ENCODE data around the gene CORT. TPM values are rescaled to one million over a fixed set of nuclear protein-coding genes. Genes with fewer than 3 reads are reported as not detected.
"Not testable (repeated sequence)": the region's sequence is repeated elsewhere in the genome, so short reads cannot be mapped to it uniquely, and the experiment has no call there.

The CORT gene, protein sequence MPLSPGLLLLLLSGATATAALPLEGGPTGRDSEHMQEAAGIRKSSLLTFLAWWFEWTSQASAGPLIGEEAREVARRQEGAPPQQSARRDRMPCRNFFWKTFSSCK
- not detected for total RNA-seq

DNA sequence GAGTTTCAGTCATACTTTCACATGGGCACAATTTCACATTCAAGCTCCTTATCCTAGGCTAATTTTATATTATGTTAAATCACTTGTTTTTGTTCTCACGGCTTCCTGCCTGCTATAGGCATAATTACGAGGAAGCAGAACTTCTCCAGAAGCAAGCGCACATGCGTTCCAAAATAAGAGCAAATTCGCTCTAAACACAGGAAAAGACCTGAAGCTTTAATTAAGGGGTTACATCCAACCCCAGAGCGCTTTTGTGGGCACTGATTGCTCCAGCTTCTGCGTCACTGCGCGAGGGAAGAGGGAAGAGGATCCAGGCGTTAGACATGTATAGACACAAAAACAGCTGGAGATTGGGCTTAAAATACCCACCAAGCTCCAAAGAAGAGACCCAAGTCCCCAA lies at the start of gene CORT:
TSS of gene CORT (plus strand) at position 281 of the 400 bp plus-strand sequence. CDS start 193 bp downstream, outside the sequence.
- H3K4me3 ChIP-seq: peak within 1 kb of the TSS in 1 of 2 donors; percentile 32
- no peaks in the 10 kb centered on the region for H3K36me3 ChIP-seq
- peaks cover 5 to 6% of the 10 kb centered on the region in 2 donors for H3K4me1 ChIP-seq
- no peaks in the 10 kb centered on the region for H3K27me3 ChIP-seq
- H3K9me3 ChIP-seq: no peaks in the 10 kb centered on the region
- no peak for DNase-seq (ENCODE audit: low spot score in 2 of 2)
- intact Hi-C loops (cut with DNase I): no loop called here
- H3K27ac ChIP-seq: no peak within 1 kb of the TSS
- TF ChIP-seq, protein P1, sequence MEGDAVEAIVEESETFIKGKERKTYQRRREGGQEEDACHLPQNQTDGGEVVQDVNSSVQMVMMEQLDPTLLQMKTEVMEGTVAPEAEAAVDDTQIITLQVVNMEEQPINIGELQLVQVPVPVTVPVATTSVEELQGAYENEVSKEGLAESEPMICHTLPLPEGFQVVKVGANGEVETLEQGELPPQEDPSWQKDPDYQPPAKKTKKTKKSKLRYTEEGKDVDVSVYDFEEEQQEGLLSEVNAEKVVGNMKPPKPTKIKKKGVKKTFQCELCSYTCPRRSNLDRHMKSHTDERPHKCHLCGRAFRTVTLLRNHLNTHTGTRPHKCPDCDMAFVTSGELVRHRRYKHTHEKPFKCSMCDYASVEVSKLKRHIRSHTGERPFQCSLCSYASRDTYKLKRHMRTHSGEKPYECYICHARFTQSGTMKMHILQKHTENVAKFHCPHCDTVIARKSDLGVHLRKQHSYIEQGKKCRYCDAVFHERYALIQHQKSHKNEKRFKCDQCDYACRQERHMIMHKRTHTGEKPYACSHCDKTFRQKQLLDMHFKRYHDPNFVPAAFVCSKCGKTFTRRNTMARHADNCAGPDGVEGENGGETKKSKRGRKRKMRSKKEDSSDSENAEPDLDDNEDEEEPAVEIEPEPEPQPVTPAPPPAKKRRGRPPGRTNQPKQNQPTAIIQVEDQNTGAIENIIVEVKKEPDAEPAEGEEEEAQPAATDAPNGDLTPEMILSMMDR (IDR thresholded peaks at IDR 0.05): no peak

DNA sequence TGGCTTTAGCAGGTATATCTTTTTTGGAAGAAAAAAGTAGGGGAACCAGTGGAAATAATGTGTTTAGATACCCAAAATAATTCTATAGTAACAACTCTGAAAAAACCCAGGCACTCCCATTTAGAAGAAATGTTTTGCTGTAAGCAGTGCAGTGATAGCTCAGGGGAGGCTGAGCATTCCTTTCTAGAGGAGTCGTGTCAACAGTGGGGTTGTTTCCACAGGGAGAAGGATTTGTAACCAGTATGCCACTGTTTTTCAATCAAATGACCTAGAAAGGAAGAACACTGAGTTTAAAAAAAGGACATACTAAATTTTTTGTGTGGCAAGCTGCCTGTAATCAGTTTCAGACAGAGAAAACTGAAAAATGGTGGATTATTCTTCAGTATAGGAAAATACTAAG lies 48.5 kb upstream of the CORT start:
- Histone ChIP-seq H3K36me3 (peaks cover 38 to 43% of the 10 kb centered on the region in 2 donors), H3K4me3 (no peak overlapping the region), H3K9me3 (no peaks in the 10 kb centered on the region), H3K4me1 (peaks cover 0 to 17% of the 10 kb centered on the region in 2 donors), H3K27ac (no peak overlapping the region), H3K27me3 (no peaks in the 10 kb centered on the region)
- intact Hi-C loops (cut with DNase I): no loop called here
- no peak for DNase-seq (ENCODE audit: low spot score in 2 of 2)
- TF ChIP-seq, protein P1 (IDR thresholded peaks at IDR 0.05): no peak

DNA sequence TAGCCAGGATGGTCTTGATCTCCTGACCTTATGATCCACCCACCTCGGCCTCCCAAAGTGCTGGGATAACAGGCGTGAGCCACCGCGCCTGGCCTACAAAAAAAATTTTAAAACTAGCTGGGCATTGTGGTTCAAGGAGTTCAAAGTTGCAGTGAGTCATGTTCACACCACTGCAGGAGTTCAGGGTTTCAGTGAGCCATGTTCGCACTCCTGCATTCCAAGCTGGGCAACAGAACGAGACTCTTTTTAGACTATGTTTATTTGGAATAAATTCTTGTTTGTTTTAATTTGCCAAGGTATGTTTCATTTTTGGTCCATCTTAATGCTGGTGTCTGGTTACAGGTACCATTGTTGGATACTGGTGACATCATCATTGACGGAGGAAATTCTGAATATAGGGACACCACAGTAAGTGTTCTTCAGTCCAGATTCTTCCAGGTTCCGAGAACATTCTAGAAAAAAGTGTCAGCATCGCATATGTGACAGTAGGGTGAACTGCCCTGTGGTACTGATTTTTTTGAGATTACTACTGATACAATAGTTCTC lies 47.0 kb upstream of the CORT start:
- Histone ChIP-seq H3K27ac (no peak overlapping the region), H3K27me3 (no peaks in the 10 kb centered on the region), H3K4me3 (no peak overlapping the region), H3K9me3 (no peaks in the 10 kb centered on the region), H3K36me3 (peaks cover 47 to 57% of the 10 kb centered on the region in 2 donors), H3K4me1 (peaks cover 0 to 17% of the 10 kb centered on the region in 2 donors)
- intact Hi-C loops (cut with DNase I): no loop called here
- TF ChIP-seq, protein P1 (IDR thresholded peaks at IDR 0.05): no peak
- DNase-seq (ENCODE audit: low spot score in 2 of 2): no peak

DNA sequence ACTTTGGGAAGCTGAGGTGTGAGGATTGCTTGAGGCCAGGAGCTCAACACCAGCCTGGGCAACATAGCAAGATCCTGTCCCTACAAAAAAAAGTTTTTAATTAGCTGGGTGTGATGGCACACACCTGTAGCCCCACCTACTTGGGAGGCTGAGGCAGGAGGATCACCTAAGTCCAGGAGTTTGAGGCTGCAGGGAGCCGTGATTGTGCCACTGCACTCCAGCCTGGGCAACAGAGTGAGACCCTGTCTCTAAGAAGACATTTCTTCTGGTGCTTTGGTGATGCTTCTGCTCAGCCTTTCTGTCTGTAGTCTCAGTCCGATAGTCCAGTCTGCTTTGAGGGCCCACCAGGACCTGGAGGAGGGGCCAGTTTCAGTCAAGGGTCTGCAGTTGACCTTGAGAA lies 42.6 kb upstream of the CORT start:
- H3K4me3 ChIP-seq: no peak overlapping the region
- H3K9me3 ChIP-seq: no peaks in the 10 kb centered on the region
- H3K27me3 ChIP-seq: no peaks in the 10 kb centered on the region
- no peaks in the 10 kb centered on the region for H3K4me1 ChIP-seq
- no peak for DNase-seq (ENCODE audit: low spot score in 2 of 2)
- intact Hi-C loops (cut with DNase I): no loop called here
- TF ChIP-seq, protein P1 (IDR thresholded peaks at IDR 0.05): no peak
- peaks cover 76 to 98% of the 10 kb centered on the region in 2 donors for H3K36me3 ChIP-seq
- H3K27ac ChIP-seq: no peak overlapping the region

DNA sequence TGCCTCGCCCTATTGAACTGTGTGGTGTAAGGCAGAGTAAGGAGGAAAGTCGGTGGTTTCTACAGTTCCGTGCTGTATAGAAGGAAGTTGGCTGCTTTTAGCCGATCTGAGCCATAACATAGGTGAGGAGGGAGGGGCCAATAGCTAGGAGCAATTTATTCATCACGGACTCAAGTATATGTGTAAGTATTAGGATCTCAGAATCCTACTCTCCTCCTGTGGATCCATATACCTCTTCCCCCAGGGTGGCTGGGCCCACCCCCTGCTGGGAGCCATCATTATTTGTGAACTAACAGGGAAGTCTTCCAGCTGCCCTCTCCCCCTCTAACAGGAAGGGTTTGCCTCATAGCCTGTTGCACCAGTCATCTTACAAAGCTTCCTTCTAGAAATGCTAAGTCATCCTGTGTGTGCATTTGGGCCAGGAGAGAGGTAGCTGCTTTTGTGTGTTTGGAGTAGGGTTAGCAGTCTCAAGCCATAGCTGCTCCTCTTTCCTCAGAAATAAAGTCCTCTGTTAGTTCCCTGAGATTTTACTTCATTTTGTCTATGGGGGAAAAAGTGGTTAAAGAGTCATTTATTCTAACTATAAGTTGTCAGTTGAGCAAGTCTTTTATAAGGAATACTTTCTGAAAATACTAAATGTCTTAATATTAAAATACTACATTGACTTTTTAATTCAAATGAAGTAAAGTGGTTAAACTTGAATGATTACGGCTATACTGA lies 34.5 kb upstream of the CORT start:
- peak in 1 of 2 donors; percentile 70 for DNase-seq (ENCODE audit: low spot score in 2 of 2)
- H3K27me3 ChIP-seq: no peaks in the 10 kb centered on the region
- intact Hi-C loops (cut with DNase I): no loop called here
- TF ChIP-seq, protein P1 (IDR thresholded peaks at IDR 0.05): no peak
- no peaks in the 10 kb centered on the region for H3K9me3 ChIP-seq
- peaks cover 62 to 88% of the 10 kb centered on the region in 2 donors for H3K36me3 ChIP-seq
- peak overlapping the region; percentile 7 to 44 for H3K27ac ChIP-seq
- H3K4me1 ChIP-seq: no peaks in the 10 kb centered on the region
- H3K4me3 ChIP-seq: no peak overlapping the region

DNA sequence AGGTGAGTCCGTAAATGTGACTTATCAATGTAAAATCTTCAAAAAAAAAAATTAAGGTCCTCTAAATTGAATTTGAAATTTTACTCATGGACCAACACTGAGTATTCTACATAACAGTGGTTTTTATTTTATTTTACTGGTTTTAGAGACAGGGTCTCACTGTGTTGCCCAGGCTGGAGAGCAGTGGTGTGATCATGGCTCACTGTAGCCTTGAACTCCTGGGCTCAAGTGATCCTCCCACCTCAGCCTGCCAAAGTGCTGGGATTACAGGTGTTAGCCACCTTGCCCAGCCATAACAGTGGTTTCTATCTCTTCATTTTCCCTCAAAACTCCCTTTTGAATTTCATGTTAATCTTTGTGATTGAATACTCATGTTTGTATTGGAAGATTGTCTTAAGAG lies 33.9 kb upstream of the CORT start:
- peak overlapping the region in 1 of 2 donors; percentile 19 for H3K27ac ChIP-seq
- peaks cover 63 to 87% of the 10 kb centered on the region in 2 donors for H3K36me3 ChIP-seq

DNA sequence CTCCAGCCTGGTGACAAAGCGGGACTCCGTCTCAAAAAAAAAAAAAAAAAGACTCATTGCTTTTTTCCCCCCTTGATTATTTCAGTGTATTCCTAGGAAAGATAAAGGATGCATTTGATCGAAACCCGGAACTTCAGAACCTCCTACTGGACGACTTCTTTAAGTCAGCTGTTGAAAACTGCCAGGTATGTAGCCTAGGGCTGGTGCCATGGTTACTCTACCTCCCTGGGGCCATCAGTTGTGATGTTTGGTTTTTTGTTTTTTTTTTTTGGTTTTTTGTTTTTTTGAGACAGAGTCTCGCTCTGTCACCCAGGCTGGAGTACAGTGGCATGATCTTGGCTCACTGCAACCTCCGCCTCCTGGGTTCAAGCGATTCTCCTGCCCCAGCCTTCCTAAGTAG lies 31.1 kb upstream of the CORT start:
- DNase-seq (ENCODE audit: low spot score in 2 of 2); H3K9me3 ChIP-seq; intact Hi-C loops (cut with DNase I); H3K4me1 ChIP-seq; H3K27ac ChIP-seq; H3K4me3 ChIP-seq; H3K27me3 ChIP-seq: not testable (repeated sequence)
- H3K36me3 ChIP-seq: peaks cover 44 to 59% of the 10 kb centered on the region in 2 donors

More for the DNA sequence above, 33.9 kb upstream of the CORT start:
- intact Hi-C loops (cut with DNase I); H3K27me3 ChIP-seq; H3K4me3 ChIP-seq; DNase-seq (ENCODE audit: low spot score in 2 of 2); H3K4me1 ChIP-seq; H3K9me3 ChIP-seq: not testable (repeated sequence)
